Panc1 (cell line): ENCODE data around the gene RP2.

Experiments
- POLR2AphosphoS5 ChIP-seq: IDR thresholded peaks from 2 replicates; pipeline ENCODE4 v1.6.1; 2012; ENCODE audit warnings: mild to moderate bottlenecking, low read depth, low read length, moderate library complexity
- SIN3A ChIP-seq: IDR thresholded peaks from 2 replicates; pipeline ENCODE4 v1.6.1; 2012; ENCODE audit warnings: low read depth, mild to moderate bottlenecking, low read length, moderate library complexity, borderline replicate concordance; ENCODE audit not compliant: insufficient read depth
- TCF7L2 ChIP-seq: IDR thresholded peaks from 2 replicates; pipeline ENCODE4 v1.6.1; 2011; ENCODE audit warnings: mild to moderate bottlenecking, low read depth, low read length, inconsistent platforms
- TF ChIP-seq, protein P1 (sequence below): fragments of 450-650 bp; IDR thresholded peaks from 2 replicates; pipeline ENCODE4 v1.5.1; 2017; ENCODE audit warnings: mild to moderate bottlenecking
- TF ChIP-seq, protein P2 (sequence below), 2 experiments: IDR thresholded peaks; 2 replicates each; pipeline ENCODE4 v1.6.1; 2011 to 2012; ENCODE audit warnings: low read depth in 2 of 2, control low read depth in 1 of 2, low read length in 1 of 2, mild to moderate bottlenecking in 1 of 2, moderate library complexity in 1 of 2; ENCODE audit not compliant: insufficient read depth in 1 of 2

DNA sequence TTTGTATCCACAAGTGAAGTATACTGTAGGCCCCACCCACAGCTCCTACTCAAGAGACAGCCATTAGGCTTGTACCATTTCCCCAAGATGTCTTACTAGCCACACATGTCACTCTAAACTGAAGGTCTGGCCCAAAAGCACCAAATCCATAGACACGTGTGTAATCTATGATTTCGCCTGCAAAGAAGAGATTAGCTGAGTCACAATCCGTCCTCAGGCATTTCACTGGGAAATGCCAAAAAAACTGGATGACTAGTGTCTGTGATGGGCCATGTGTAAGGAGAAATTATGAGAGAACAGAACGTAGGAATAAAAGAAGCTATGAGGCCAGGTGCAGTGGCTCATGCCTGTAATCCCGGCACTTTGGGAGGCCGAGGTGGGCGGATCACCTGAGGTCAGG lies 21.9 kb upstream of the RP2 start:
- TF ChIP-seq, protein P1, sequence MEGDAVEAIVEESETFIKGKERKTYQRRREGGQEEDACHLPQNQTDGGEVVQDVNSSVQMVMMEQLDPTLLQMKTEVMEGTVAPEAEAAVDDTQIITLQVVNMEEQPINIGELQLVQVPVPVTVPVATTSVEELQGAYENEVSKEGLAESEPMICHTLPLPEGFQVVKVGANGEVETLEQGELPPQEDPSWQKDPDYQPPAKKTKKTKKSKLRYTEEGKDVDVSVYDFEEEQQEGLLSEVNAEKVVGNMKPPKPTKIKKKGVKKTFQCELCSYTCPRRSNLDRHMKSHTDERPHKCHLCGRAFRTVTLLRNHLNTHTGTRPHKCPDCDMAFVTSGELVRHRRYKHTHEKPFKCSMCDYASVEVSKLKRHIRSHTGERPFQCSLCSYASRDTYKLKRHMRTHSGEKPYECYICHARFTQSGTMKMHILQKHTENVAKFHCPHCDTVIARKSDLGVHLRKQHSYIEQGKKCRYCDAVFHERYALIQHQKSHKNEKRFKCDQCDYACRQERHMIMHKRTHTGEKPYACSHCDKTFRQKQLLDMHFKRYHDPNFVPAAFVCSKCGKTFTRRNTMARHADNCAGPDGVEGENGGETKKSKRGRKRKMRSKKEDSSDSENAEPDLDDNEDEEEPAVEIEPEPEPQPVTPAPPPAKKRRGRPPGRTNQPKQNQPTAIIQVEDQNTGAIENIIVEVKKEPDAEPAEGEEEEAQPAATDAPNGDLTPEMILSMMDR, result no peak
- TF ChIP-seq POLR2AphosphoS5 (no peak), TCF7L2 (no peak), SIN3A (no peak)
- TF ChIP-seq, protein P2, sequence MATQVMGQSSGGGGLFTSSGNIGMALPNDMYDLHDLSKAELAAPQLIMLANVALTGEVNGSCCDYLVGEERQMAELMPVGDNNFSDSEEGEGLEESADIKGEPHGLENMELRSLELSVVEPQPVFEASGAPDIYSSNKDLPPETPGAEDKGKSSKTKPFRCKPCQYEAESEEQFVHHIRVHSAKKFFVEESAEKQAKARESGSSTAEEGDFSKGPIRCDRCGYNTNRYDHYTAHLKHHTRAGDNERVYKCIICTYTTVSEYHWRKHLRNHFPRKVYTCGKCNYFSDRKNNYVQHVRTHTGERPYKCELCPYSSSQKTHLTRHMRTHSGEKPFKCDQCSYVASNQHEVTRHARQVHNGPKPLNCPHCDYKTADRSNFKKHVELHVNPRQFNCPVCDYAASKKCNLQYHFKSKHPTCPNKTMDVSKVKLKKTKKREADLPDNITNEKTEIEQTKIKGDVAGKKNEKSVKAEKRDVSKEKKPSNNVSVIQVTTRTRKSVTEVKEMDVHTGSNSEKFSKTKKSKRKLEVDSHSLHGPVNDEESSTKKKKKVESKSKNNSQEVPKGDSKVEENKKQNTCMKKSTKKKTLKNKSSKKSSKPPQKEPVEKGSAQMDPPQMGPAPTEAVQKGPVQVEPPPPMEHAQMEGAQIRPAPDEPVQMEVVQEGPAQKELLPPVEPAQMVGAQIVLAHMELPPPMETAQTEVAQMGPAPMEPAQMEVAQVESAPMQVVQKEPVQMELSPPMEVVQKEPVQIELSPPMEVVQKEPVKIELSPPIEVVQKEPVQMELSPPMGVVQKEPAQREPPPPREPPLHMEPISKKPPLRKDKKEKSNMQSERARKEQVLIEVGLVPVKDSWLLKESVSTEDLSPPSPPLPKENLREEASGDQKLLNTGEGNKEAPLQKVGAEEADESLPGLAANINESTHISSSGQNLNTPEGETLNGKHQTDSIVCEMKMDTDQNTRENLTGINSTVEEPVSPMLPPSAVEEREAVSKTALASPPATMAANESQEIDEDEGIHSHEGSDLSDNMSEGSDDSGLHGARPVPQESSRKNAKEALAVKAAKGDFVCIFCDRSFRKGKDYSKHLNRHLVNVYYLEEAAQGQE (IDR thresholded peaks at IDR 0.05; ENCODE audit: insufficient read depth in 1 of 2, low read depth in 2 of 2, low read length in 1 of 2), result no peak
